ENCODE results near the gene MDM2.

GRCh38 chr12:68779280-68779679 is 28.7 kb upstream of the MDM2 start:
- no peak for TF ChIP-seq ZNF274 (CRISPR knock-in tag; IDR thresholded peaks at IDR 0.05)
- no peak for TF ChIP-seq CREB1 (IDR thresholded peaks at IDR 0.05)
- TF ChIP-seq CREB1 (CRISPR knock-in tag; IDR thresholded peaks at IDR 0.05): no peak
- TF ChIP-seq ARNT (IDR thresholded peaks at IDR 0.05): no peak
- no peak for TF ChIP-seq DPF2 (CRISPR knock-in tag; IDR thresholded peaks at IDR 0.05; ENCODE audit: borderline replicate concordance, low read depth)
- no peak for TF ChIP-seq CAMTA2 (CRISPR knock-in tag; IDR thresholded peaks at IDR 0.05; ENCODE audit: borderline replicate concordance)
- TF ChIP-seq ETS1 (CRISPR knock-in tag; IDR thresholded peaks at IDR 0.05): no peak
- TF ChIP-seq RAD21 (CRISPR knock-in tag; IDR thresholded peaks at IDR 0.05): no peak
- no peak for TF ChIP-seq ZNF567 (CRISPR knock-in tag; IDR thresholded peaks at IDR 0.05; ENCODE audit: borderline replicate concordance)

Measured in HepG2 (cell line).